NB4 (cell line): Measurements from ENCODE around the gene SCN2B.
A peak's percentile ranks its signal among the peaks of the same experiment; 100 is the strongest.

Experiments
- DNase-seq: peaks from one replicate; pipeline ENCODE4 v3.0.0; 2010; ENCODE audit warnings: low read depth
- H3K4me3 ChIP-seq: one replicate; pipeline ENCODE4 v1.5.1; 2011; ENCODE audit warnings: mild to moderate bottlenecking, low read depth, low read length, moderate library complexity
- MYC ChIP-seq: IDR thresholded peaks from 2 replicates; pipeline ENCODE4 v1.6.1; 2011; ENCODE audit warnings: low read depth, low read length
- POLR2A ChIP-seq: IDR thresholded peaks from 2 replicates; pipeline ENCODE4 v1.6.1; 2011; ENCODE audit warnings: mild to moderate bottlenecking; ENCODE audit not compliant: insufficient read length; ENCODE audit errors: extremely low read depth
- TF ChIP-seq, protein P1 (sequence below): IDR thresholded peaks from one replicate; pipeline ENCODE4 v1.5.1; 2012; ENCODE audit warnings: low read depth, low read length
- TF ChIP-seq, protein P2 (sequence below): IDR thresholded peaks from 2 replicates; pipeline ENCODE4 v1.6.1; 2011; ENCODE audit warnings: low read depth, low read length

Gene SCN2B

DNA sequence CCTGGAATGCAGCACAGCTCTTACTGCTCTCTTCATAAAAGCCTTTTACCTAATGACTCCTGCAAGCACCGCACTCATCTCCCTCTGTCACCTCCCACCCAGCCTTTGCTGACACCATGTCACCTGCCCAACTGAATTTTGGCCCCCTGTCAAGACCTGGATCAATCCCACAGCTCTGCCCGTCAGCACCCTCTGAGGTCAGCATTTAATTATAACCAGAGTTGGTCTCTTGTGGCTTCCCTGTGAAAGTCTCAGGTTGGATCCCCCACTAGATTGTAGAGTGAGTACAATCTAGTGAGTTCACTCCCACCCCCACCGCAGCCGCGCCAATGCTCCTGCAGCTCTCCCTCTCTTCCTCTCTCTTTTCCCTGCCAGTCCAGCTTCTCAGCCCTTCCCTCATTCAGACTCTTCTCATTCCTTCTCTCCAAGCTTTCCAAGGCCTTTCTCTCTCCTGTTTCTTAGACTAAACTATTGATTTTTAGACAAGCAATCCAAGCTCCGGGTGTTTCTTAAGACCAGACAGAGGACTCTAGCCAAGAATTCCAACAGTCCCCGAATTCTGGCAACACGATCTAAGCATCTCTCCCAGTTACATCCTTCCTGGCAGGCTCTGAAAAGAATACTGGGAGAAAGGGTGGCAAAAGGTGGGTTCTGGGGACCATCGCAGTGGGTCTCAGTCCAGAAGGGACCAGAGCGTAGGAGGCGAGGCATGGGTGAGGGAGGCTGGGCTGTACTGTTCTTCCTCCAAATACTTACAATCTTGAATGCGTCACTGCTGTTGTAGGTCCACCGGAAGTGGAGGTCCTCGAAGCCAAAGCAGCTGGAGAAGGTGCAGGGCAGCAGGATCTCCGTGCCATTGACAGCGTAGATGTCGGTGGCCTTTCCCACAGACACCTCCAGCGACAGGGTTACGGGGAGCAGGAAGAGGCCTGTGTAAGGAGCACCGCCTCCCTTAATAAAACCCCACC is 31.9 kb downstream of the SCN2B start:
- no peak overlapping the region for H3K4me3 ChIP-seq
- TF ChIP-seq, protein P1, sequence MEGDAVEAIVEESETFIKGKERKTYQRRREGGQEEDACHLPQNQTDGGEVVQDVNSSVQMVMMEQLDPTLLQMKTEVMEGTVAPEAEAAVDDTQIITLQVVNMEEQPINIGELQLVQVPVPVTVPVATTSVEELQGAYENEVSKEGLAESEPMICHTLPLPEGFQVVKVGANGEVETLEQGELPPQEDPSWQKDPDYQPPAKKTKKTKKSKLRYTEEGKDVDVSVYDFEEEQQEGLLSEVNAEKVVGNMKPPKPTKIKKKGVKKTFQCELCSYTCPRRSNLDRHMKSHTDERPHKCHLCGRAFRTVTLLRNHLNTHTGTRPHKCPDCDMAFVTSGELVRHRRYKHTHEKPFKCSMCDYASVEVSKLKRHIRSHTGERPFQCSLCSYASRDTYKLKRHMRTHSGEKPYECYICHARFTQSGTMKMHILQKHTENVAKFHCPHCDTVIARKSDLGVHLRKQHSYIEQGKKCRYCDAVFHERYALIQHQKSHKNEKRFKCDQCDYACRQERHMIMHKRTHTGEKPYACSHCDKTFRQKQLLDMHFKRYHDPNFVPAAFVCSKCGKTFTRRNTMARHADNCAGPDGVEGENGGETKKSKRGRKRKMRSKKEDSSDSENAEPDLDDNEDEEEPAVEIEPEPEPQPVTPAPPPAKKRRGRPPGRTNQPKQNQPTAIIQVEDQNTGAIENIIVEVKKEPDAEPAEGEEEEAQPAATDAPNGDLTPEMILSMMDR: no peak
- TF ChIP-seq POLR2A (no peak), MYC (no peak)
- TF ChIP-seq, protein P2, sequence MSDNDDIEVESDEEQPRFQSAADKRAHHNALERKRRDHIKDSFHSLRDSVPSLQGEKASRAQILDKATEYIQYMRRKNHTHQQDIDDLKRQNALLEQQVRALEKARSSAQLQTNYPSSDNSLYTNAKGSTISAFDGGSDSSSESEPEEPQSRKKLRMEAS: no peak
- no peak for DNase-seq

DNA sequence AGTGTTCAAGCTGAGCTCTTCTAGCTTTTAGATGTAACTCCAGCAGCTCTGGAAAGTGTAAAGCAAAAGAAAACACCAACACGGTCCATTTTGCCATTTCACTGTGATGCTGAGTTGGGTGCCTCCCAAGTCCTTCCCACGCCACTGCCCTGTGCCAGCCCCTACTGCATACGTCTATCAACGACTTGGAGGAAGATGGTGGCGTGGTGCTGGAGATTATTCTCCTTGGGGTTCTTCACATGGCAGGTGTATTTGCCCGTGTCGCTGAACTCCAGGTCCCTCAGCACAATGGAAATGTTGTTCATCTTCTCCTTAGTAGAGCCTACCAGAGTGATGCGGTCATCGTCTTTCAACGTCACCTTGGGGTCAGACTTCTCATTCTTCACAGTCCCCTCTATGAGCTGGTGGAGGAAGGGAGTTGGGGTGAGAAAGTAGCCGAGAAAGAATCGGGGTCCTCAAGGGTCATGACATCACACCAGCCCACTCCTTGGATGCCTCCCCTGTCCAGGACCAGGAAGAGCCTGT is 32.7 kb downstream of the SCN2B start:
- no peak for DNase-seq
- TF ChIP-seq, protein P1: no peak
- TF ChIP-seq POLR2A: no peak
- TF ChIP-seq MYC: no peak
- TF ChIP-seq, protein P2: no peak
- no peak overlapping the region for H3K4me3 ChIP-seq

DNA sequence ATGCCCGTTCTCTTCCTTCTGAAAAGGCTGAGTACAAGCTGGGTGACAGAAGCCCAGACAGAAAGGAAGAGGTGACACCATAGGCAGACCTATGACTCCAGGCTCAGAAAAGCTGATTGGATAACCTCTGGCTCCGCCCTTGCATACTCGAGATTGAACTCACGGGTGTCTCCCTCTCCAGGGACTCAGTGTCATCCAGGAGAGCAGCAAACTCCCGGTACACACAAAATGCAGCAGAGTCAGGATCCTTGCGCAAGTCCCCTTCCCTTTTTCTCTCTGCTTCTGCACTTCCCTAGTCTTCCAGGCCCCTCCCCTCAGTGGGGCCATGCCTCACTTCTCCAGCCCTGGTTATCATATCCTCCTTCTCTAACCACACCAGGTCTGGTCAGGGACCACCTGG is 33.6 kb downstream of the SCN2B start:
- no peak overlapping the region for H3K4me3 ChIP-seq
- DNase-seq: peak; percentile 84
- TF ChIP-seq, protein P1: no peak
- TF ChIP-seq, protein P2: no peak
- TF ChIP-seq MYC (no peak), POLR2A (no peak)

- peak; percentile 37 for DNase-seq
- no peak overlapping the region for H3K4me3 ChIP-seq
- TF ChIP-seq, protein P2: no peak
- TF ChIP-seq, protein P1: no peak
- TF ChIP-seq POLR2A (no peak), MYC (no peak)
Observed at GRCh38 chr11:118142081-118142480, 34.4 kb downstream of the SCN2B start.

DNA sequence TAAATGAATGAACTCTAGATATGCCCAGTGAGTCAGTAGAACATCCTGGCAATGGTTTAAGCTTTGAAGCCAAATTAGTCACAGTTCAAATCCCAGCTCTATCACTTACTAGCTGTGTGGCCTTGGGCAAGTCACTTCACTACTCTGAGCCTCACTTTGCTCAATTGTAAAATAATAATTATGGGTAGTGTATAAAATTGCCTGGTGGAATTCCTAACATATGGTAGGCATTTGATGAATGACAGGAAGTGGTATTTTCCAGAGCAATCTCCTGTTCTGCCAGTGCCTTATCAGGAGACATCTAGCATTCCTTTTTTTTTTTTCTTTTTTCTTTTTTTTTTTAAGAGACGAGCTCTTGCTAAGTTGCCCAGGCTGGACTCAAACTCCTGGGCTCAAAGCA is 36.9 kb downstream of the SCN2B start:
- no peak for DNase-seq
- no peak for TF ChIP-seq POLR2A
- TF ChIP-seq, protein P1: no peak
- TF ChIP-seq, protein P2: no peak
- no peak for TF ChIP-seq MYC

More for the DNA sequence above, 36.9 kb downstream of the SCN2B start:
- no peak overlapping the region for H3K4me3 ChIP-seq
